Midbrain (tissue), 1 donor: ENCODE results near the gene SIX6.

Experiments used
- DNase-seq: peaks from one replicate; lab custom pipeline; 2025; lab: John Stamatoyannopoulos, UW

SIX6 gene

GRCh38 chr14:60514378-60514740 is 5.4 kb downstream of the SIX6 start:
- DNase-seq: no peak

GRCh38 chr14:60514741-60515491 is 6.0 kb downstream of the SIX6 start:
- no peak for DNase-seq

GRCh38 chr14:60515511-60516289 is 6.8 kb downstream of the SIX6 start:
- no peak for DNase-seq

- DNase-seq: no peak
Measured at GRCh38 chr14:60532442-60532841, 23.5 kb downstream of the SIX6 start.

- DNase-seq: no peak
Measured at GRCh38 chr14:60537663-60538062, 28.7 kb downstream of the SIX6 start.

GRCh38 chr14:60544659-60545058 is 35.7 kb downstream of the SIX6 start:
- DNase-seq: no peak

- DNase-seq: no peak
Measured at GRCh38 chr14:60553808-60554207, 44.9 kb downstream of the SIX6 start.

- peak; percentile 67 for DNase-seq
Measured at GRCh38 chr14:60561845-60562746, 53.1 kb downstream of the SIX6 start.
